WTC11 (cell line): Measurements from ENCODE around the gene KCNQ4. TPM values are rescaled to one million over a fixed set of nuclear protein-coding genes. Genes with fewer than 3 reads are reported as not detected.

Experiments used
- ATAC-seq: fragments of 200-7000 bp; cut with Tn5 transposase; 2 replicates; pipeline ENCODE4 v1.10.0; 2021; ENCODE audit warnings: mild to moderate bottlenecking, moderate library complexity
- CTCF ChIA-PET: fragments of 300-600 bp; sonication (Branson Sonifier 250); formaldehyde crosslinking; loops from one replicate; lab custom pipeline; 2021; ENCODE audit warnings: antibody characterized with exemption; lab: Charles Lee
- POLR2A ChIA-PET: fragments of 350-600 bp; sonication (Branson Sonifier 250); formaldehyde crosslinking; loops from one replicate; lab custom pipeline; 2021; ENCODE audit warnings: antibody characterized with exemption; lab: Charles Lee
- DNase-seq: peaks from one replicate; pipeline ENCODE4 v3.0.0; 2021; ENCODE audit warnings: low spot score
- H3K27ac Mint-ChIP-seq: 2 replicates; pipeline ENCODE4 v1.8.0; 2021; ENCODE audit warnings: mixed read lengths
- H3K27me3 Mint-ChIP-seq: 2 replicates; pipeline ENCODE4 v1.8.0; 2021; ENCODE audit warnings: low read depth, mild to moderate bottlenecking, moderate library complexity, mixed read lengths
- H3K36me3 Mint-ChIP-seq: 2 replicates; pipeline ENCODE4 v1.8.0; 2021; ENCODE audit warnings: mixed read lengths
- H3K4me1 Mint-ChIP-seq: 2 replicates; pipeline ENCODE4 v1.8.0; 2022; ENCODE audit warnings: mixed read lengths
- H3K4me3 Mint-ChIP-seq: 2 replicates; pipeline ENCODE4 v1.8.0; 2021; ENCODE audit warnings: mild to moderate bottlenecking, moderate library complexity, mixed read lengths
- H3K9me3 Mint-ChIP-seq: 2 replicates; pipeline ENCODE4 v1.8.0; 2021; ENCODE audit warnings: mixed read lengths
- ELF4 ChIP-seq: sonication (generic); formaldehyde crosslinking; IDR thresholded peaks from 2 replicates; pipeline ENCODE4 v1.8.1; 2022; ENCODE audit warnings: low read depth, mild to moderate bottlenecking, moderate library complexity, missing genetic modification reagents
- ESRRA ChIP-seq: sonication (generic); formaldehyde crosslinking; IDR thresholded peaks from 2 replicates; pipeline ENCODE4 v1.8.1; 2022; ENCODE audit warnings: mild to moderate bottlenecking, missing genetic modification reagents, borderline replicate concordance
- HMGXB4 ChIP-seq: sonication (generic); formaldehyde crosslinking; IDR thresholded peaks from 2 replicates; pipeline ENCODE4 v1.8.1; 2023; ENCODE audit warnings: mild to moderate bottlenecking, moderate library complexity, missing genetic modification reagents
- IRF2 ChIP-seq: sonication (generic); formaldehyde crosslinking; IDR thresholded peaks from 2 replicates; pipeline ENCODE4 v1.8.0; 2022; ENCODE audit warnings: low read depth, missing genetic modification reagents, borderline replicate concordance
- JUN ChIP-seq: sonication (generic); formaldehyde crosslinking; IDR thresholded peaks from 2 replicates; pipeline ENCODE4 v1.8.0; 2023; ENCODE audit warnings: mild to moderate bottlenecking, missing genetic modification reagents
- KAT7 ChIP-seq: sonication (generic); formaldehyde crosslinking; IDR thresholded peaks from 2 replicates; pipeline ENCODE4 v1.8.1; 2023; ENCODE audit warnings: missing genetic modification reagents, mild to moderate bottlenecking, borderline replicate concordance
- OVOL2 ChIP-seq: fragments of 250-450 bp; sonication (Bioruptor Pico); IDR thresholded peaks from 2 replicates; pipeline ENCODE4 v1.9.0; 2021; ENCODE audit warnings: mild to moderate bottlenecking, borderline replicate concordance
- PRDM15 ChIP-seq: sonication (generic); formaldehyde crosslinking; IDR thresholded peaks from 2 replicates; pipeline ENCODE4 v1.8.0; 2022; ENCODE audit warnings: missing genetic modification reagents
- TP53 ChIP-seq: sonication (generic); formaldehyde crosslinking; IDR thresholded peaks from 2 replicates; pipeline ENCODE4 v1.8.1; 2023; ENCODE audit warnings: mild to moderate bottlenecking, missing genetic modification reagents
- ZBTB43 ChIP-seq: sonication (generic); formaldehyde crosslinking; IDR thresholded peaks from 2 replicates; pipeline ENCODE4 v1.8.1; 2023; ENCODE audit warnings: mild to moderate bottlenecking, missing genetic modification reagents
- ZNF219 ChIP-seq: sonication (generic); formaldehyde crosslinking; IDR thresholded peaks from 2 replicates; pipeline ENCODE4 v1.8.0; 2023; ENCODE audit warnings: missing genetic modification reagents, mild to moderate bottlenecking, borderline replicate concordance
- ZNF416 ChIP-seq: fragments of 250-450 bp; sonication (Bioruptor Pico); IDR thresholded peaks from 2 replicates; pipeline ENCODE4 v1.9.0; 2021; ENCODE audit warnings: mild to moderate bottlenecking, inconsistent platforms
- ZNF423 ChIP-seq: fragments of 250-450 bp; sonication (Bioruptor Pico); IDR thresholded peaks from 2 replicates; pipeline ENCODE4 v2.1.2; 2022; ENCODE audit warnings: mild to moderate bottlenecking, moderate library complexity
- ZNF532 ChIP-seq: fragments of 250-450 bp; sonication (Bioruptor Pico); IDR thresholded peaks from 2 replicates; pipeline ENCODE4 v1.9.0; 2021; ENCODE audit warnings: mild to moderate bottlenecking, borderline replicate concordance
- total RNA-seq: library from RNA; stranded (reverse); gene quantifications from 3 replicates; pipeline ENCODE4 v1.2.3, GENCODE V29; 2021
- TF ChIP-seq, protein P1 (sequence below): fragments of 250-450 bp; sonication (Bioruptor Pico); IDR thresholded peaks from 2 replicates; pipeline ENCODE4 v1.8.0; 2021; ENCODE audit warnings: mild to moderate bottlenecking
- TF ChIP-seq, protein P2 (sequence below): sonication (generic); formaldehyde crosslinking; conservative IDR thresholded peaks from 2 replicates; pipeline ENCODE4 v1.8.1; 2023; ENCODE audit warnings: mild to moderate bottlenecking, low read depth, missing genetic modification reagents, moderate library complexity
- TF ChIP-seq, protein P3 (sequence below): sonication (generic); formaldehyde crosslinking; IDR thresholded peaks from 2 replicates; pipeline ENCODE4 v1.8.1; 2023; ENCODE audit warnings: mild to moderate bottlenecking, missing genetic modification reagents
- TF ChIP-seq, protein P4 (sequence below): sonication (generic); formaldehyde crosslinking; IDR thresholded peaks from 2 replicates; pipeline ENCODE4 v1.8.1; 2023; ENCODE audit warnings: mild to moderate bottlenecking, missing genetic modification reagents, moderate library complexity

KCNQ4 gene
- total RNA-seq, 1 experiment from 2014 or later: 4.0 TPM

- TF ChIP-seq ZBTB43 (CRISPR knock-in tag) (no peak), OVOL2 (CRISPR knock-in tag) (no peak), ZNF416 (CRISPR knock-in tag) (no peak), HMGXB4 (CRISPR knock-in tag) (no peak), ESRRA (CRISPR knock-in tag) (no peak), ELF4 (CRISPR knock-in tag) (no peak), JUN (CRISPR knock-in tag) (no peak), TP53 (CRISPR knock-in tag) (no peak), IRF2 (no peak)
- TF ChIP-seq, protein P1, sequence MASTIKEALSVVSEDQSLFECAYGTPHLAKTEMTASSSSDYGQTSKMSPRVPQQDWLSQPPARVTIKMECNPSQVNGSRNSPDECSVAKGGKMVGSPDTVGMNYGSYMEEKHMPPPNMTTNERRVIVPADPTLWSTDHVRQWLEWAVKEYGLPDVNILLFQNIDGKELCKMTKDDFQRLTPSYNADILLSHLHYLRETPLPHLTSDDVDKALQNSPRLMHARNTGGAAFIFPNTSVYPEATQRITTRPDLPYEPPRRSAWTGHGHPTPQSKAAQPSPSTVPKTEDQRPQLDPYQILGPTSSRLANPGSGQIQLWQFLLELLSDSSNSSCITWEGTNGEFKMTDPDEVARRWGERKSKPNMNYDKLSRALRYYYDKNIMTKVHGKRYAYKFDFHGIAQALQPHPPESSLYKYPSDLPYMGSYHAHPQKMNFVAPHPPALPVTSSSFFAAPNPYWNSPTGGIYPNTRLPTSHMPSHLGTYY: no peak
- TF ChIP-seq, protein P2, sequence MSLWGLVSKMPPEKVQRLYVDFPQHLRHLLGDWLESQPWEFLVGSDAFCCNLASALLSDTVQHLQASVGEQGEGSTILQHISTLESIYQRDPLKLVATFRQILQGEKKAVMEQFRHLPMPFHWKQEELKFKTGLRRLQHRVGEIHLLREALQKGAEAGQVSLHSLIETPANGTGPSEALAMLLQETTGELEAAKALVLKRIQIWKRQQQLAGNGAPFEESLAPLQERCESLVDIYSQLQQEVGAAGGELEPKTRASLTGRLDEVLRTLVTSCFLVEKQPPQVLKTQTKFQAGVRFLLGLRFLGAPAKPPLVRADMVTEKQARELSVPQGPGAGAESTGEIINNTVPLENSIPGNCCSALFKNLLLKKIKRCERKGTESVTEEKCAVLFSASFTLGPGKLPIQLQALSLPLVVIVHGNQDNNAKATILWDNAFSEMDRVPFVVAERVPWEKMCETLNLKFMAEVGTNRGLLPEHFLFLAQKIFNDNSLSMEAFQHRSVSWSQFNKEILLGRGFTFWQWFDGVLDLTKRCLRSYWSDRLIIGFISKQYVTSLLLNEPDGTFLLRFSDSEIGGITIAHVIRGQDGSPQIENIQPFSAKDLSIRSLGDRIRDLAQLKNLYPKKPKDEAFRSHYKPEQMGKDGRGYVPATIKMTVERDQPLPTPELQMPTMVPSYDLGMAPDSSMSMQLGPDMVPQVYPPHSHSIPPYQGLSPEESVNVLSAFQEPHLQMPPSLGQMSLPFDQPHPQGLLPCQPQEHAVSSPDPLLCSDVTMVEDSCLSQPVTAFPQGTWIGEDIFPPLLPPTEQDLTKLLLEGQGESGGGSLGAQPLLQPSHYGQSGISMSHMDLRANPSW: no peak
- TF ChIP-seq, protein P3, sequence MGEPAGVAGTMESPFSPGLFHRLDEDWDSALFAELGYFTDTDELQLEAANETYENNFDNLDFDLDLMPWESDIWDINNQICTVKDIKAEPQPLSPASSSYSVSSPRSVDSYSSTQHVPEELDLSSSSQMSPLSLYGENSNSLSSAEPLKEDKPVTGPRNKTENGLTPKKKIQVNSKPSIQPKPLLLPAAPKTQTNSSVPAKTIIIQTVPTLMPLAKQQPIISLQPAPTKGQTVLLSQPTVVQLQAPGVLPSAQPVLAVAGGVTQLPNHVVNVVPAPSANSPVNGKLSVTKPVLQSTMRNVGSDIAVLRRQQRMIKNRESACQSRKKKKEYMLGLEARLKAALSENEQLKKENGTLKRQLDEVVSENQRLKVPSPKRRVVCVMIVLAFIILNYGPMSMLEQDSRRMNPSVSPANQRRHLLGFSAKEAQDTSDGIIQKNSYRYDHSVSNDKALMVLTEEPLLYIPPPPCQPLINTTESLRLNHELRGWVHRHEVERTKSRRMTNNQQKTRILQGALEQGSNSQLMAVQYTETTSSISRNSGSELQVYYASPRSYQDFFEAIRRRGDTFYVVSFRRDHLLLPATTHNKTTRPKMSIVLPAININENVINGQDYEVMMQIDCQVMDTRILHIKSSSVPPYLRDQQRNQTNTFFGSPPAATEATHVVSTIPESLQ (CRISPR knock-in tag): no peak
These were observed 52.7 kb downstream of the KCNQ4 start (continued) for GRCh38 chr1:40836283-40836682.

GRCh38 chr1:40837601-40838000 is 54.0 kb downstream of the KCNQ4 start:
- no peak for ATAC-seq
- POLR2A ChIA-PET: interaction anchor here (0.9 kb wide), 1 partner anchor 40 kb away, joined by 3 read pairs; no protein-coding TSS in a partner anchor
- H3K4me1 Mint-ChIP-seq: peaks cover 6% of the 10 kb centered on the region
- CTCF ChIA-PET: interaction anchor here (0.9 to 3.0 kb wide), 3 partner anchors 11 to 63 kb away, joined by 3 to 16 read pairs (median 3); no protein-coding TSS in a partner anchor
- no peaks in the 10 kb centered on the region for H3K27me3 Mint-ChIP-seq
- no peak overlapping the region for H3K4me3 Mint-ChIP-seq
- no peak overlapping the region for H3K27ac Mint-ChIP-seq
- peaks cover 4% of the 10 kb centered on the region for H3K9me3 Mint-ChIP-seq
- H3K36me3 Mint-ChIP-seq: peaks cover 3% of the 10 kb centered on the region; the same call in 1 of the 2 replicates
- DNase-seq: no peak
- no peak for TF ChIP-seq ZNF532 (CRISPR knock-in tag)
- TF ChIP-seq PRDM15 (CRISPR knock-in tag): no peak
- TF ChIP-seq ZNF219 (CRISPR knock-in tag): no peak
- no peak for TF ChIP-seq ZNF423
- TF ChIP-seq KAT7 (CRISPR knock-in tag): no peak
- TF ChIP-seq, protein P4, sequence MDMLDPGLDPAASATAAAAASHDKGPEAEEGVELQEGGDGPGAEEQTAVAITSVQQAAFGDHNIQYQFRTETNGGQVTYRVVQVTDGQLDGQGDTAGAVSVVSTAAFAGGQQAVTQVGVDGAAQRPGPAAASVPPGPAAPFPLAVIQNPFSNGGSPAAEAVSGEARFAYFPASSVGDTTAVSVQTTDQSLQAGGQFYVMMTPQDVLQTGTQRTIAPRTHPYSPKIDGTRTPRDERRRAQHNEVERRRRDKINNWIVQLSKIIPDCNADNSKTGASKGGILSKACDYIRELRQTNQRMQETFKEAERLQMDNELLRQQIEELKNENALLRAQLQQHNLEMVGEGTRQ: no peak
